HG02970 (cell line): ENCODE data around the gene SLC6A17.

Source experiments
- ATAC-seq: cut with Tn5 transposase; IDR thresholded peaks from one replicate; pipeline ENCODE4 v1.9.1; 2021; ENCODE audit warnings: mild to moderate bottlenecking, moderate library complexity, moderate number of reproducible peaks; ENCODE audit not compliant: unreplicated experiment, low FRiP score

Gene SLC6A17

GRCh38 chr1:110134050-110134595, 16.2 kb upstream of the SLC6A17 start:
- no peak for ATAC-seq

GRCh38 chr1:110135246-110135645, 15.0 kb upstream of the SLC6A17 start:
- ATAC-seq: no peak

- no peak for ATAC-seq
Observed at GRCh38 chr1:110135666-110136065, 14.6 kb upstream of the SLC6A17 start.

- ATAC-seq: no peak
Observed at GRCh38 chr1:110136911-110137310, 13.4 kb upstream of the SLC6A17 start.

GRCh38 chr1:110138956-110139355, 11.3 kb upstream of the SLC6A17 start:
- ATAC-seq: no peak

- ATAC-seq: no peak
Observed at GRCh38 chr1:110144366-110144765, 5.9 kb upstream of the SLC6A17 start.

GRCh38 chr1:110148961-110149360, 1.3 kb upstream of the SLC6A17 start:
- no peak for ATAC-seq

- ATAC-seq: no peak
Observed at GRCh38 chr1:110151175-110151669, 928 bp downstream of the SLC6A17 start.

- ATAC-seq: no peak
Observed at GRCh38 chr1:110152133-110152785, 2.0 kb downstream of the SLC6A17 start.

- no peak for ATAC-seq
Observed at GRCh38 chr1:110153407-110153950, 3.2 kb downstream of the SLC6A17 start.

GRCh38 chr1:110155878-110156522, 5.7 kb downstream of the SLC6A17 start:
- ATAC-seq: no peak

- ATAC-seq: no peak
Observed at GRCh38 chr1:110158261-110158660, 8.0 kb downstream of the SLC6A17 start.

- no peak for ATAC-seq
Observed at GRCh38 chr1:110159168-110159567, 8.9 kb downstream of the SLC6A17 start.

- ATAC-seq: no peak
Observed at GRCh38 chr1:110160538-110161100, 10.3 kb downstream of the SLC6A17 start.

GRCh38 chr1:110161165-110161564, 10.9 kb downstream of the SLC6A17 start:
- ATAC-seq: no peak

GRCh38 chr1:110161849-110162248, 11.6 kb downstream of the SLC6A17 start:
- ATAC-seq: no peak

- ATAC-seq: no peak
Observed at GRCh38 chr1:110163591-110163990, 13.3 kb downstream of the SLC6A17 start.

- no peak for ATAC-seq
Observed at GRCh38 chr1:110164725-110165350, 14.5 kb downstream of the SLC6A17 start.

- ATAC-seq: no peak
Observed at GRCh38 chr1:110165761-110166231, 15.5 kb downstream of the SLC6A17 start.

- no peak for ATAC-seq
Observed at GRCh38 chr1:110166861-110167260, 16.6 kb downstream of the SLC6A17 start.
